GM18505 (cell line): ENCODE results near the gene OPN4.
"Not testable (repeated sequence)": the region's sequence is repeated elsewhere in the genome, so short reads cannot be mapped to it uniquely, and the experiment has no call there.

Source experiments
- ATAC-seq: cut with Tn5 transposase; IDR thresholded peaks from one replicate; pipeline ENCODE4 v1.9.1; 2021; ENCODE audit not compliant: unreplicated experiment
- POLR2A ChIP-seq: IDR thresholded peaks from 4 replicates; pipeline ENCODE4 v1.6.1; 2011; ENCODE audit warnings: borderline replicate concordance; ENCODE audit not compliant: insufficient read depth, insufficient read length; ENCODE audit errors: extremely low read depth

OPN4 gene

DNA sequence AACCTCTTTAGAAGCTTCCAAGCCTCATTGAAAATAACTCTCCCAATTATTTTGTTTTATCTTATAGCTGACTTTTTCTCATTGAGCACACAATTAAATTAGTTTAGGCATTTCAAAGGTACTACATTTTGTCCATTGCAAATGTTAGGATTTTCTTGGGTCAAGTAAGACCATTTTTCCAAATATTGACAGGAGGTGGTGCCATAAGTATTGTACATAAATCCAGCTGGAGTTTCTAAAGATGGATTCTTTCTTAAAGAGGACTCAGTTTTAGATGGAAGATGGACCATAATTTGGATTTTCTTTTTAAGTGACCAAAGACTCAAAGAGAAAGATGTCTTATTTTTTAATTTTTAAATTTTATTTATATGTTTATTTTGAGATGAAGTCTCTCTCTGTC, 12.3 kb upstream of the OPN4 start:
- no peak for ATAC-seq
- no peak for TF ChIP-seq POLR2A

DNA sequence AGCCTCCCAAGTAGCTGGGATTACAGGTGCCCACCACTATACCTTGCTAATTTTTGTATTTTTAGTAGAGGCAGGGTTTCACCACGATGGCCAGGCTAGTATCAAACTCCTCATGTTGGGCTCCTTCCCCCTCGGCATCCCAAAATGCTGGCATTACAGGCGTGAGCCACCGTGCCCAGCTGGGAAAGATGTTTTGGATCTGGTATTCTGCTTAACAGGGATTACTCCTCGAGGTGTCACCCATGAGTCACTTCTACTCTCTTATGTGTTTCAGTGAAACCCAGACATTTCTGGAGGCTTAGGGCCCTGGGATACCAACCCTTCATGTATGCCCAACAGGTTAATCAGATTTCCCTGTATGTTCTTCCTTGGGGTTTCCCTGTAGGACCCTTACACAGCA, 11.8 kb upstream of the OPN4 start:
- no peak for ATAC-seq
- no peak for TF ChIP-seq POLR2A

DNA sequence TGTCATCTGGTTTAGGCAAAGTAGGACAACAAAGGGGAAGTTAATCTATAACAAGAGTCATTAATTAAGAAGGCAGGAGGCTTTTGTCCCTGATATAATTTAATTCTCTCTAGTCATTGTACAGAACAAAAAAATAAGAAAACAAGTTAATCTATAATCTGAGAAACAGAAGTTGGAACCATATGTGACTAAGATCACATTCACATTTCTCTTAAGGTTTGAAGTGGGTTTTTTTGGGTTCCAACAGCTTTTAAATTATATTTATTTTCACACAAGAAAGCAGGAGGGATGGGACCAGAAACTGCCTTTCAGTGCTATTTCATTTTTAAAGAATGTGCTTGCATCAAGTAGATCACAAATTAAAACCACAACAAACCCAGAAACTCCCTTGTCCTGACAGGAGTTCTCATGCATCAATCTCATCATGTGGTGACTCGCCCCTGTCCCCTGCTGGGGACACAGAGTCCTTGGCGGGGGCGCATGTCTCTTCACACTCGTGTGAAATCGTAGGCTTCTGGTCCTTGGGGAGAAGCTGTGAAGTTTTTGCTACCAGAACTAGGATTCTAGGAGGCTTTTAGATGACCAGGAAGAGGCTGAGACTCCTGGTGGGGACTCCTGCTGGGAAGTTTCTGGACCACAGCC, 10.1 kb upstream of the OPN4 start:
- no peak for ATAC-seq
- no peak for TF ChIP-seq POLR2A

DNA sequence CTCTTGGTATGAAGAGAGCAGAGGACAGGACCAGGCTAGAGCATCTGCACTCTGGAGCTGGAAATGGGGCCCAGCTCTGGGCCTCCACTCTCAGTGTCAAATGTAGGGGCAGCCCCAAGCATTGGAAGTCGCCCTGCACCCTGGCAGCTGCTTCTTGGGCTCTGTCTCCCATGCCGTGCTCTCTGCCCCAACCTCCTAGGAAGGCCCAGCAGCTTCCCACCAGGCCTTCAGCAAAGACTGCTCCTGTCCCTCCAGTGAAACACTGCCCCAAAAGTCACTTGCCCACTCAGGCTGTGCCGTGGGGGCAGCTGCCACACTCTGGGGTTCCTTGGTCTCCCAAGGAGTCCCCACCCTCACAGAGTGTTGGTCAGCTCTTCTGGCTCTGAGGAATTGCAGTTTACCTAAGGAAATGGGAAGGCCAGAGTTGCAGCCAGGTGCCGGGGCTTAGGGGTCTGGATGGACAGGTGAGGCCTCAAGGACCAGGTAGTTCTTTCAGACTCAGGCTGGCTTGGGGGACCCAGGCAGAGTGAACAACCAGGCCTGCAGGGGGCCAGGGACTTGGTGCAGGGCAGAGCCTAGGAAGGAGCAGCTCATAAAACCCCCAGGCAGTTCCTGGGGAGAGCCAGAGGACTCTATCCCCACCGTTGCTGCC, 9.4 kb upstream of the OPN4 start:
- no peak for TF ChIP-seq POLR2A
- ATAC-seq, result no peak

DNA sequence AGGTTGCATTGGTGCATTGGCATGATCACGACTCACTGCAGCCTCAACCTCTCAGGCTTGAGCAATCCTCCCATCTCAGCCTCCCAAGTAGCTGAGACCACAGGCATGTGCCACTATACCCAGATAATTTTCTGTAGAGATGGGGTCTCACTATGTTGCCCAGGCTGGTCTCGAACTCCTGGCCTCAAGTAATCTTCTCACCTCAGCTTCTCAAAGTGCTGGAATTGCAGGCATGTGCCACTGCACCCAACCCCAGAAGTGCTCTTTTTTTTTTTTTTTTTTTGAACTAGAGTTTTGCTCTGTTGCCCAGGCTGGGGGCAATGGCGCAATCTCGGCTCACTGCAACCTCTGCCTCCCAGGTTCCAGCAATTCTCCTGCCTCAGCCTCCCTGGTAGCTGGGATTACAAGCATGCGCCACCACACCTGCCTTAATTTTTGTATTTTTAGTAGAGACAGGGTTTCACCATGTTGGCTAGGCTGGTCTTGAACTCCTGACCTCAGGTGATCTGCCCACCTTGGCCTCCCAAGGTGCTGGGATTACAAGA, 8.7 kb upstream of the OPN4 start:
- ATAC-seq, result not testable (repeated sequence)

DNA sequence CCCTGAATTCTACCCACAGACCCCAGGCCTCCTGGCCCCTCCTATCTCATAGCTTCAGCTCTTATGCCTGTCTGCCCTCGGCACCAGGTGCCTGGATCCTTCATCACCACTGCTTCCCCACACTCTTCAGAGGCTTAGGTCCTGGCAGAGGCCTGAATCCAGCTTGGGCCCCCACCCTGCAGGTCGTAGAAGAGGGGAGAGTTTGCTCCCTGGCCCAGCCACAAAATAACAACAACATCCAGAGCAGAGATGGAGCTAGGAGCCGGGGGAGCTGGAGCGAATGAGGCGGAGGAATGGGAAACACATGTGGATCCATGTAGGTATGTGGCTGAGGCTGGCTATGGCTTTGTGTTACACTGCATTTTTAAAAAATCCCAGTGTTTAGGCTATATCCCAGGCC, 7.8 kb upstream of the OPN4 start:
- TF ChIP-seq POLR2A, result no peak
- no peak for ATAC-seq

DNA sequence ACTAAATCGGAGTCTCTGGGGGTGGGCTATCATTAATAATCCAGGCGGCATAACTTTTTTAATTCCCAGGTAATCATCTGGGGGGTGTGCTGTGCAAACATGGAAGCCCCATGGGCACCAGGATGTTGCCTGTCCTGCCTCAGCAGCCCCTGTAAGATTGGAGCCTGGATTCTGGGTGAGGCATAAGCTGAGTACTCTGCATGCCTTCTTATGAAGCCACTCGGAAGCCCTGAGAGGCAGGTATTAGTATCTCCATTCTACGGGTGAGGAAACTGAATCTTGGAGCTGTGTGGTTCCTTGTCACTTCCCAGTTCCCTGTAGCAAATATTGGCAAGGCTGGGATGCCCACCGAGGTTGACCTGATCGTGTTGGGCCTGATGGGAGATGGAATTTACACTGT, 7.4 kb upstream of the OPN4 start:
- TF ChIP-seq POLR2A, result no peak
- no peak for ATAC-seq

DNA sequence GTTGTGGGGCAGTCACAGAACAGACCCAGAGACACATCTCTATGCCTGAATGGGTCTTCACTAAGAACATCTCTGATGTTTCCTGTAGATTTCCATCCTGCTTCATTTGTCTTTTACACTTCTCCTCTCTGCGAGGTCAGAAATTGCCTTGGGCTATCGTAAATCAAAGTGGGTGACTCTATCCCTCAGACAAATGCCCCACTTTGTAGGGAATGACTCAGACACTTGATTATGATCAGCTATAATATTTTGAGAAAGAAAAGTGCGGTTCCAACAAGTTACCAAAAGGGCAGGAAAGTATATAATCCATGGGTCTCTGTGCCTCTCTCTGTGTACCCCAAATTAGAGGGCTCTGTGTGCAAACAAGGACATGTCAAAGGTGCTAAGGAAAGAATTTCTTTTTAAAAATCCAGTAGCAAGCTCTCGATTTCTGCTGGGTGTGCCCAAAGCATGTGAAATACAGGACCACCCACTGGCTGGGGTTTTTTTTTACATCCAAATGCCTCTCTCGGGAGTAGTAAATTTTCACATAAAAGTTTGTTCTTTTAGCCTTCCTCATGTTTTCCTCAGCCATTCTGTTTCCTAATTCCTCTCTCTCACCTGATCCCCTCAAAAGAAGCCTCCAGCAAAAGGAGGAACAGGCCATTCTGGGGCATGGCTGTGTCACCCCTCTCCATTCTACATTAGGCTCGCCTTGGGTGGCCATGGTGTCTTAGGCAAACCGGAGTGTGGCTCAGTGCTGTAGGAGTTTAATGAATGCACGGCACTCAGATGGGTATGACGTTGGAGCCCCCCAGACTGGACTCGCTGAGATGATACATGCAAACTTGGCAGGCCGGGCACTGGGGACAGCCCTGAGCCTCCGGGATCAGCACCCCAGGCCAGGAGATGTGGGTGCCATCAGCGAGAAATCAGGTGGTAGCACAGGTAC, 6.3 kb upstream of the OPN4 start:
- no peak for ATAC-seq
- no peak for TF ChIP-seq POLR2A

DNA sequence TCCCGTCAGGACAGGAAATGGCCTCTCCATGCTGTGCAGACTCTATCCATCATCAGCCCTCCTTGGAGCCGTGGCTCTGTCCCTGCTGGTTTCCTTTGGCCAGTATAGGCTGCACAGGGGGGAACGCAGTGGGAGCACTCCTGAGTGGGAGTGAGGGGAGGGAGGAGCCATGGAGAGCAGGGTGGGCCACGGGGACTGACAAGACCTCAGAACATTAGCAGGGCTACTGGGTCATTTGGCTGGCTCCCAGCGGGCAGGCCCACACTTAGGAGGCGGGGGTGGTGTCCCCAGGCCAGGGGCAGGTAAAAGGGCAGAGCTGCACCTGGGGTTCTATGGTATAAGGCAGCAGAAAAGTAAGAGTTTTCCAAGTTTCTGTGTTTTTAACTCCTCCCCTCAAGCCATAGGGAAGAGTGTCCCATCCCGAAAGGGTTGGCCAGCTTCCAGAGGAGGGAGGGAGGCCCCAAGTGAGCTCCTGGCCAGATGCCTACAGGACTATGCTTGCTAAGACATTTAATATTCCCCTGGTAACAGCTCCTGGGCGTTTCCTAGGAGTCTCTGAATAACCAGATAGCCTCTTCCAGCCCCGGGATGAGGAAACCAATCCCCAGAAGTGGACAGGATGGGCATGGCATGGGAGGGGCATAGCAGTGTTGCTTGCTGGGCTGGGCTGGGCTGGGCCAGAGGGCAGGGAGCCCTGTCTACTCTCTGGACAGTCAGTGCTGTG, 5.5 kb upstream of the OPN4 start:
- no peak for TF ChIP-seq POLR2A
- ATAC-seq, result no peak

DNA sequence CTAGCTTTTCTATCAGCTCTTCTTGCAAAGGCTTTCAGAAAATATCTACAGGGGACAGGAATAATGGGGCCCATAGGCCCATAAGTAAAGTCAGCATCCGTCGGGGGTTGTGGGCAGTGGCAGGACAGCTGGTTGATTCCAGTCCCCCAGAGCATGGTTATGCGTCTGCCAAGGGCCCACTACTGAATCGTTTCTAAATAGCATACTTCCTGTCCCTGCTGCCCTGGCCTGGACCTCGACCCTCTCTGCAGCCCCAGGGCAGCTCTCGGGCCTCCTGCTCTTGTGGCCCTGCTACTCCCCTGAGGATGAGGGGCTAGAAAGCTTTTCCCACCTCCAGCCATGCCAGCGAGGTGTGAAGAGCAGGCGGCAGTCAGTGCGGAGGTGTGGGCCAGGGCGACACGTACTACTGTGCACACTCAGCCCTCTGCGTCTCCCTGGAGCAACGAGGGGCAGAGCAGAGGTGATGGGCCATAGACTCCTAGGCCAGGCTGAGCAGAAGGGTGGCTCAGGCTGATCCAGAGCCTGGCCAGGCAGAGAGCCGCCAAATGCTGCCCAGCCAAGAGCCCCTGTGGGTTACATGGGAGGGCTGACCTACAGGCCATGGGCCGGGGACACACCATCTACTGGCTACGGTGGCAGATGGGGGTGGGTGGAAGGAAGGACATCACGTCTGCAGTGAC, 4.7 kb upstream of the OPN4 start:
- ATAC-seq, result no peak
- TF ChIP-seq POLR2A, result no peak

DNA sequence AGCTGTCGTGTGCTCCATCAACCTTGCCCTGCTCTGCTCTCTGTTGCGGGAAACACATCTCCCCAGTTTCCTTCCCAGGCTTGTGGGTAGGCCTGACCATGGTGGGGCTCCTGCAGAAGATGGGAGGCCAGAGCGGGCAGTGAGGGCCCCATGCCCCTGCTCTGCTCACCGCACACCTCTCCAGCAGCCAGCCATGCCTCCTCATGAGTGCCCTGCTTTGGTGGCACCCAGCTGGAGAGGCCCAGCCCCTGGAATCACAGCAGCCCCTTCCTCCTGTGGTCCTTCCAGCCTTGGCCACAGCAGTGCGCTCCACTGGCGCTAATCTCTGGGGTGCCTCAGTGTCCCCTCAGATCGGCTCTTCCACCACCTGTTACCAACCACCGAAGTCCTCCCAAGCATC, 4.2 kb upstream of the OPN4 start:
- TF ChIP-seq POLR2A, result no peak

DNA sequence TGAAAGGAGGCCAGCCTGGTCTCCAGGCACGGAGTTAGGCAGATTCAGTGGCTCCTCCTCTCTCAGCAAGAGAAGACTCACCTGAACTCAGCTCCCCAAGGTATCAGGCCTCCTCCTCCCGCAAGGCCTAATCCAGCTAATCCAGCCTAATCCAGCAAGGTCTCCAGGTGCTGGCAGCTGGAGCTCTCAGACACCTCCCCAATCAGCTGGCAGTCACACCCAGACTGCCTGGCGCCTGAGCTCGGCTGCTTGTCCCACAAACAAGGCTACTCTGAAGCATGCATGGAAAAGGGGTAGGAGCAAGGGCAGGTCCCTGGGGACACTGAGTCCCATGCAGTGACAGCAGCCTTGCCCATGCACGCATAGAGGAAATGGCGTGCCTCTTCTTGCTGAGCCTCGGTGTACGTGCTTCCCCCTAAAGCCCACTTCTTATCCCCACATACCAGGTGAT, 3.3 kb upstream of the OPN4 start:
- ATAC-seq, result no peak
- no peak for TF ChIP-seq POLR2A

More for the DNA sequence above, 4.2 kb upstream of the OPN4 start:
- no peak for ATAC-seq
